PC-3 (cell line): Measurements from ENCODE around the gene CCL20.

ENCODE experiments used
- EZH2phosphoT487 ChIP-seq: fragments of 300-600 bp; sonication (generic); IDR thresholded peaks from 2 replicates; pipeline ENCODE4 v1.6.1; 2018; ENCODE audit warnings: mild to moderate bottlenecking, antibody characterized with exemption, low read length, borderline replicate concordance
- TF ChIP-seq, protein P1 (sequence below): fragments of 300-600 bp; sonication (generic); conservative IDR thresholded peaks from 2 replicates; pipeline ENCODE4 v1.5.1; 2017; ENCODE audit warnings: antibody characterized with exemption, low read depth, mild to moderate bottlenecking, low read length

DNA sequence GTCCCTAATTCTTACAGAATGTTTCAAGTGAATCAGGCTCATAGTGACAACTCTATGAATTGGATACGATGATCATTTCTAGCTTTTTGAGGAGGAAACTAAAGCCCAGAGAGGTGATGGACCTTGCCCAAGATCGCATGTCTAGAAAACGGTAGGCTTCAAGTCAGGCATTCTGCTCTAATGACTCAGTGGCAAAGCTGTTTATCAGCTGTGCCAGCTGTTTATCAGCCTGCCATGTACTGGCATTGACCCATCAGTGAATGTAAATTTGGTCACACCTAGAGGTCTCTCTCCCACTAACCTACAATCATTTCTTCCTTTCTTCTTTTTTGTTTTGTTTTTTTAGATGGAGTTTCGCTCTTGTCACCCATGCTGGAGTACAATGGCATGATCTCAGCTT is 51.6 kb downstream of the CCL20 start:
- TF ChIP-seq, protein P1, sequence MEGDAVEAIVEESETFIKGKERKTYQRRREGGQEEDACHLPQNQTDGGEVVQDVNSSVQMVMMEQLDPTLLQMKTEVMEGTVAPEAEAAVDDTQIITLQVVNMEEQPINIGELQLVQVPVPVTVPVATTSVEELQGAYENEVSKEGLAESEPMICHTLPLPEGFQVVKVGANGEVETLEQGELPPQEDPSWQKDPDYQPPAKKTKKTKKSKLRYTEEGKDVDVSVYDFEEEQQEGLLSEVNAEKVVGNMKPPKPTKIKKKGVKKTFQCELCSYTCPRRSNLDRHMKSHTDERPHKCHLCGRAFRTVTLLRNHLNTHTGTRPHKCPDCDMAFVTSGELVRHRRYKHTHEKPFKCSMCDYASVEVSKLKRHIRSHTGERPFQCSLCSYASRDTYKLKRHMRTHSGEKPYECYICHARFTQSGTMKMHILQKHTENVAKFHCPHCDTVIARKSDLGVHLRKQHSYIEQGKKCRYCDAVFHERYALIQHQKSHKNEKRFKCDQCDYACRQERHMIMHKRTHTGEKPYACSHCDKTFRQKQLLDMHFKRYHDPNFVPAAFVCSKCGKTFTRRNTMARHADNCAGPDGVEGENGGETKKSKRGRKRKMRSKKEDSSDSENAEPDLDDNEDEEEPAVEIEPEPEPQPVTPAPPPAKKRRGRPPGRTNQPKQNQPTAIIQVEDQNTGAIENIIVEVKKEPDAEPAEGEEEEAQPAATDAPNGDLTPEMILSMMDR: no peak
- TF ChIP-seq EZH2phosphoT487: no peak
